ENCODE data around the gene NDUFS6. TPM values are rescaled to one million over a fixed set of nuclear protein-coding genes. Genes with fewer than 3 reads are reported as not detected.

NDUFS6 gene
- total and polyA plus RNA-seq, 10 donors: 18.2 to 74.2 (median 29.2) TPM

- H3K27me3 ChIP-seq (replicated peaks in 1 of 7): peaks cover 0 to 92% (median 41%) of the 10 kb centered on the region in 7 donors
- no peak for TF ChIP-seq POLR2A (IDR thresholded peaks at IDR 0.05)
- TF ChIP-seq CTCF (IDR thresholded peaks at IDR 0.05 in 8 of 11, conservative IDR thresholded peaks at IDR 0.05 in 3 of 11): no peak
- no peak for TF ChIP-seq POLR2AphosphoS5 (IDR thresholded peaks at IDR 0.05)
- H3K9me3 ChIP-seq: peaks cover 0 to 5% (median 0%) of the 10 kb centered on the region in 8 donors
- peaks cover 0 to 13% (median 0%) of the 10 kb centered on the region in 6 donors for H3K4me1 ChIP-seq
- no peak overlapping the region for H3K27ac ChIP-seq
- DNase-seq: no peak
- WGBS, 5 donors: 51 to 71% (median 57%) methylated on average over 25 to 29 of the region's 29 CpGs
- no peak overlapping the region for H3K4me3 ChIP-seq
- H3K36me3 ChIP-seq: no peaks in the 10 kb centered on the region
- intact Hi-C loops (cut with DNase I; ENCODE audit: low total_unique reads): no loop called here
These were observed 49.3 kb downstream of the NDUFS6 start for GRCh38 chr5:1850324-1851154.

- DNase-seq: no peak
- H3K4me1 ChIP-seq: peaks cover 0 to 13% (median 0%) of the 10 kb centered on the region in 6 donors
- no peak overlapping the region for H3K27ac ChIP-seq
- no peaks in the 10 kb centered on the region for H3K9me3 ChIP-seq
- no peak for TF ChIP-seq CTCF (IDR thresholded peaks at IDR 0.05 in 8 of 11, conservative IDR thresholded peaks at IDR 0.05 in 3 of 11)
- TF ChIP-seq POLR2A (IDR thresholded peaks at IDR 0.05): no peak
- no peak for TF ChIP-seq POLR2AphosphoS5 (IDR thresholded peaks at IDR 0.05)
- no peaks in the 10 kb centered on the region for H3K36me3 ChIP-seq
- no peak overlapping the region for H3K4me3 ChIP-seq
- H3K27me3 ChIP-seq (replicated peaks in 1 of 7): peaks cover 0 to 100% (median 47%) of the 10 kb centered on the region in 7 donors
- intact Hi-C loops (cut with DNase I; ENCODE audit: low total_unique reads): no loop called here
- 4 to 7% (median 5%) methylated on average over 25 to 34 of the region's 34 CpGs for WGBS, 5 donors
These were observed 50.2 kb downstream of the NDUFS6 start for GRCh38 chr5:1851290-1851934.

GRCh38 chr5:1852324-1852947 is 51.2 kb downstream of the NDUFS6 start:
- Histone ChIP-seq H3K4me3 (no peak overlapping the region), H3K36me3 (no peaks in the 10 kb centered on the region), H3K4me1 (peaks cover 0 to 13% (median 0%) of the 10 kb centered on the region in 6 donors), H3K27ac (no peak overlapping the region), H3K27me3 (replicated peaks in 1 of 7) (peaks cover 0 to 100% (median 58%) of the 10 kb centered on the region in 7 donors), H3K9me3 (no peaks in the 10 kb centered on the region)
- no peak for DNase-seq
- TF ChIP-seq POLR2AphosphoS5 (IDR thresholded peaks at IDR 0.05): no peak
- TF ChIP-seq POLR2A (IDR thresholded peaks at IDR 0.05): no peak
- no peak for TF ChIP-seq CTCF (IDR thresholded peaks at IDR 0.05 in 8 of 11, conservative IDR thresholded peaks at IDR 0.05 in 3 of 11)
- 55 to 67% (median 55%) methylated on average over 10 to 23 of the region's 23 CpGs for WGBS, 5 donors
- intact Hi-C loops (cut with DNase I; ENCODE audit: low total_unique reads): no loop called here
